IPS-NIHi11 (cell line): ENCODE measurements around the gene ACP5.

Source experiments
- DNase-seq: peaks from one replicate; pipeline ENCODE4 v3.0.0; 2012; ENCODE audit warnings: mixed read lengths, low spot score

Gene ACP5

DNA sequence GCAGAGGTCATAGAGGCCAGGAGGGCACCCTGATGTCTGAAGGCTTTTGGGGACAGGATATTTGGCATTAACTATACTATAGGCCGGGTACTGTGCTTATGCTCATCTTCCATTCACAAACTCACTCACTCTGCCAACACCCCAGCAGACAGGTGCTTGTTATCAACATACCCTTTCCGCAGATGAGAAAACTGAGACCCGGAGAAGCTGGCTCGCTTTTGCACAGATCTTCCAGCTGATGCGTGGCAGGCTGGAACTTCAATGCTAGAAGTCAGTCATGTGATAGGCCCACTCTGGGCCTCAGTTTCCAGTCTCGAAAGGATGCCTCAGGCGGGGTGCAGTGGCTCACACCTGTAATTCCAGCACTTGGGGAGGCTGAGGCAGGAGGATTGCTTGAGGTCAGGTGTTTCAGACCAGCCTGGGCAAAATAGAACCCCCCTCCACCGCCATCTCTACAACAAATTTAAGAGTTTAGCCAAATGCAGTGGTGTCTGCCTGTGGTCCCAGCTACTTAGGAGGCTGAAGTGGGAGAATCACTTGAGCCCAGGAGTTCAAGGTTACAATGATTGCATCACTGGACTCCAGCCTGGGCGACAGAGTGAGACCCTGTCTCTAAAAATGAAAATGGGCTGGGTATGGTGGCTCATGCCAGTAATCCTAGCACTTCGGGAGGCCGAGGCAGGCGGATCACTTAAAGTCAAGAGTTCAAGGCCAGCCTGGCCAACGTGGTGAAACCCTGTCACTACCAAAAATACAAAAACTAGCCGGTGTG lies 29.3 kb downstream of the ACP5 start:
- no peak for DNase-seq

DNA sequence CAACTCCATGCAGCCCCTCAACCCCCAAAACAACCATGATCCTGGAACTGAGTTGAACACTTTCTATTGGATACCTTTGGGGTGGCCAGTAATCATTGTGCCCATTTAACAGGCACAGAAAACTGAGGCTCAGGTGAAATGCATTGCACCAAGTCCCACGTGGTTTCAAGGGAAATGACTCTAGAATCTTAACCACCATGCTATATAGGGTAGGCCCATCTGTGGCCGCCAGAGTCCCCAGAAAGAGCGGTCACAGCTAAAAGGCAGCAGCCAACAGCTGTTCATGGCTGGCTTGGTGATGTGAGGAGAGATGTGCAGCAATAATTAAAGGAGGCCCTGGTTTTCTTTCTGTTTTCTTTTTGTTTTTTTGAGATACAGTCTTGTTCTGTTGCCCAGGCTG lies 36.2 kb downstream of the ACP5 start:
- DNase-seq = no peak

DNA sequence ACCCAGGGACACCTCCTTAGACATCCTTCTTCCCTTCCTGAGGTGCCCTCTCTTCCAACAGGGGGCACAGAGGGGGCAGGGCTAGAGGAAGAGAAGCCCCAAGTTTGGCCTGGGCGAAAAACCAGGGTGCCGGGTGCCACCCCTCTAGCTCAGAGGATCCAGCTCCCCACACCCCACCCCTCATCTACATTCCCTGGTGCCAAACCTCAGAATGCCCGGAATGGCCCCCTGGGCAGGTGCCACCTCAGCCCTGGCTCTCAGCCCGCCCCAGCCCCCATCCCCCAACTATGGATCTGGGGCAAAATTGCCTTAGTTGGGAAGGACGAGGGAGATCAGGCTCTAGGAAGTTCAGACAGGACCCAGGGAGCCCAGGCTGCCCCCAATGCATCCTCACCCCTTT lies 36.8 kb downstream of the ACP5 start:
- DNase-seq = no peak

DNA sequence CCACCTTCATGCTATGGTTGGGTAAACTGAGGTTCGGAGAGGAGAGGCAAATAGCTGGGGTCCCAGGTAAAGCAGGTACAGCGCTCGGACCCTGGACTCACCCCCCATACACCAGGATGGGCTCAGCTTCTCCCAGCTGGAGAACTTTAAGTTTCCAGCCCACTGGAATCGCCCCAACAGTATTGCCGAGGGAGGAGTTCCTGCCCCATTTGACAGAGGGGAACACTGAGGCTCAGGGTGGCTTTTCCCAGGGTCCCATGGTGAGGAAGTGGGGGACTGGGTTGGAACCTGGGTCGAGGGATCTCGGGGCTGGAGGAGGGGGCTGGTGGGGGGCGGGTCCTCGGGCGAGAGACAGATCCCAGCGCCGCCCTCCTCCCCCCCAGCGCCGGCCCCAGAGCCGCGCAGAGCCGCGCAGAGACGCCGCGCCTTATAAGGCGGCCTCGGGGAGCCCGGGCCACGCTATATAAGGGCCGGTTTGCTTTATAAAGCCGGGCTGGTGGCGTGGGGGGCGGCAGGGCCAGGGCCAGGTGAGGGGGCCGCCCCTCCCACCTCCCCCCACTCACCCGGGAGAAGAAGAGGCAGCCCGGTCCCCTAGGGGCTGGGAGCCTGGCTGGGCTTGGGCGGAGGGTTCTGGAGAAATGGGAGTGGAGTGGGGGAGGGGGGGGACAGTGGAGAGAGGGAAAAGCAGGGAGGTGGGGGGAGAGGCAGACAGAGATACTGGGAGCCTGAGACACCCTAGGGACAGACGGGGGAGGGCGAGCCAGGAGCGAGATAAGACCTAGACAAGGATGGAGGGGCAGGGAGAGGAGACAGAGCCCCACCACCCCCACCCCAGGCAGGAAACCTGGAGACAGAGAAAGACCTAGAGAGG lies 37.7 kb downstream of the ACP5 start:
- DNase-seq = peak; percentile 80

DNA sequence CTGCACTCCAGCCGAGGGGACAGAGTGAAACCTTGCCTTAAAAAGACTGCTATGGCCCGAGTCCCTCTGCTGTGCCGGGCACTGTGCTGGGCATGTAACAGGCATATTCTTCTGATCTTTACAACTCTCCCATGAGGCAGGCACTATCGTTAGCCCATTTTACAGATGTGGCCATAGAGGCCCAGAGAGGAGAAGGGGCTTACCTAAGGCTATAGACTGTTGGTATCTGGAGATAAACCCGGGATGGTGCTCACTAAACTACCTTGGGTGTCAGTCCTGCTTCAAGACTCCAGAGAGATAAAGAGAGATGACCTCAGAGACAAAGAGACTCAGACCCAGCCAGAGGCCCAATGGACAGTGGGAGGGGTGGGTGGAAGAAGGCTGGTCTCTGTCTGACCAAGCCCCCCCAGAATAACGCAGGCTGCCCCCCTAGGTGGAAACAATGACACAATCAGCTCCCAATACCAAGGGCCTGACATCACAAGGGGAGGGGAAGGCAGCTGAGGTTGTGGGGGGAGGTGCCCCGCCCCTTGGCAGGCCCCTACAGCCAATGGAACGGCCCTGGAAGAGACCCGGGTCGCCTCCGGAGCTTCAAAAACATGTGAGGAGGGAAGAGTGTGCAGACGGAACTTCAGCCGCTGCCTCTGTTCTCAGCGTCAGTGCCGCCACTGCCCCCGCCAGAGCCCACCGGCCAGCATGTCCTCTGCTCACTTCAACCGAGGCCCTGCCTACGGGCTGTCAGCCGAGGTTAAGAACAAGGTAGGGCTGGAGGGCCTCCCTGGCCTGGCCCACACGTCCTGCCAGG lies 39.0 kb downstream of the ACP5 start, which contains the start of gene CNN1:
CNN1 (plus strand) TSS at position 620 of the 805 bp plus-strand sequence; CDS start at position 697, 77 bp downstream.
- peak; percentile 85 for DNase-seq

DNA sequence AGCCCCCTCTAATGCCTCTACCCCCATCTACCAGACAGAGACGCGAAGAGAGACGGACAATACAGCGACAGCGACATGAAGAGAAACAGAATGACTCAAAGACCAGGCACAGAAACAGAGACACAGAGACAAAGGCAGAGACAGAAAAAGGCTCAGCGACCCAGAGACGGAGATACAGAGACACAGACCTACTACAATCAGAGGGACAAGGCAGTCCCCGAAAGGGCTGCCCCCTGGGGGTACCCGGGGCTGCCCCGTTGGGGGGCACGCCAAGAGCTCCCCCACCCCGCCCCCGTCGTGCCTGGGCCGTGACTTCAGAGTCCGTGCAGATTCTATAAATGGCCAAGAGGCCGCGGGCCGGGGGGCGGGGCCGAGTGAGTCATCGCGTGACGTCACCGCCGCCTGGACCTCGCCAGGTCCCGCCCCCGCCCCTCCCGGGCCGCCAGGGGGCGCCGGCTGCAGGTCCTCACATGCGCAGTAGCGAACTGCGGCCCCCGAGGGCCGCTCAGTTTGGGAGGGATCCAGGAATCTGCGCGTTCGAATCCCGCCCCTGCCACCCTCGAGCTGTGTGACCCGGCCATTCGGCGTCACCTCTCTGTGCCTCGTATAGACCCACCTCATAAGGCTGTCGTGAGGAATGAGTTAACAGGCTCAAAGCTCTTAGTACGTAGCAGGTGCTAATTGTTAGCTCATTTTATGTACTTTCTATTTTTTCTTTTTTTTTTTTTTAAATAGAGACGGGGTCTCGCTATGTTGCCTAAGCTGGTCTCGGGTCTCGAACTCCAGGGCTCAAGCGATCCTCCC lies 41.5 kb downstream of the ACP5 start:
- DNase-seq = peak; percentile 91

DNA sequence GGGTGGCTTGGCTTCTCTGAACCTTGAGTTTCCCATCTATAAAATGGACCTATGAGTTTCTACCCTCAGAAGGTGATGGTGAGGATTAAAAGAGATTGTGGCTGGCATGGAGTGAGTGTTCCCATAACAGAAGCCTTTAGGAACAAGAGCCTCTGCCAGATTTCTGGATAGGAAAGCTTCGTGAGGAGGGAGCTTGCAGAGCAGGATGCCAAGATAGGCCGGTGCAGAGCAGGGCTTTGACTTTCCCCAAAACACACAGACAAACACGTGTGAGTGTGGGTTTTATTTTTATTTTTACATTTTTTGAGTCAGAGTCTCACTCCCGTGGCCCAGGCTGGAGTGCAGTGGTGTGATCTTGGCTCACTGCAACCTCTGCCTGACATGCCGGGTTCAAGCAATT lies 42.5 kb downstream of the ACP5 start:
- no peak for DNase-seq

DNA sequence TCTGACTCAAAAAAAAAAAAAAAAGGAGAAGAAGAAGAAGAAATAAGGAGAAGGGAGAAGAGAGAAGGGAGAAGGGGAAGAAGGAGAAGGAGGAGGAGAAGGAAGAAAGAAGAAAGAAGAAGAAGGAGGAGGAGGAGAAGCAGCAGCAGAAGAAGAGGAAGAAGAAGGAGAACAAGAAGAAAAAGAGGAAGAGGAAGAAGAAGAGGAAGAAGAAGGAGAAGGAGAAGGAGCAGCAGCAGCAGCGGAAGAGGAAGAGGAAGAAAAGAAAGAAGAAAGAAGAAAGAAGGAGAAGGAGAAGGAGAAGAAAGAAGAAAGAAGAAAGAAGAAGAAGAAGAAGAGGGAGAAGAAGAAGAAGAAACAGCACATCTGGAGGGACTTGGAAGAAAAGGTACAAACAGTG lies 42.9 kb downstream of the ACP5 start:
- DNase-seq = no peak

DNA sequence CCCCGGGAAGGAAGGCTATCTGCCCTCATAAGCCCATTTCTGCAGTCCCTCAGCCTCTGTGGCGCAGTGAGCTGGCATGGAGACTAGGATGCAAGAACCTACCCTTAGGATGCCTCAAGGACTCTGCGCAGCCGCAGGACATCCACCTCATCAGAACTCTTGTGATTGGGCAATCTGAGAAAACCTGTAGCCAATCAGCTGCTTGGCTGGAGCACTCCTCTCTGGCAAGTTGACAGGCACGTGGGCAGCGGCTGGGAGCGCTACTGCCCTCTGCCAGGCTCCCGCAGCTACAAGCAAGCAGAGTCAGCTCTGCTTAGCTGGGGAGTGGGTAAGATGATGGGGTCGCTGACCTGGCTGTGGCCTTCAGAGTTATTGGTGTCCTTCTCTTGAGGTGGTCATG lies 47.0 kb downstream of the ACP5 start:
- DNase-seq = peak; percentile 89

DNA sequence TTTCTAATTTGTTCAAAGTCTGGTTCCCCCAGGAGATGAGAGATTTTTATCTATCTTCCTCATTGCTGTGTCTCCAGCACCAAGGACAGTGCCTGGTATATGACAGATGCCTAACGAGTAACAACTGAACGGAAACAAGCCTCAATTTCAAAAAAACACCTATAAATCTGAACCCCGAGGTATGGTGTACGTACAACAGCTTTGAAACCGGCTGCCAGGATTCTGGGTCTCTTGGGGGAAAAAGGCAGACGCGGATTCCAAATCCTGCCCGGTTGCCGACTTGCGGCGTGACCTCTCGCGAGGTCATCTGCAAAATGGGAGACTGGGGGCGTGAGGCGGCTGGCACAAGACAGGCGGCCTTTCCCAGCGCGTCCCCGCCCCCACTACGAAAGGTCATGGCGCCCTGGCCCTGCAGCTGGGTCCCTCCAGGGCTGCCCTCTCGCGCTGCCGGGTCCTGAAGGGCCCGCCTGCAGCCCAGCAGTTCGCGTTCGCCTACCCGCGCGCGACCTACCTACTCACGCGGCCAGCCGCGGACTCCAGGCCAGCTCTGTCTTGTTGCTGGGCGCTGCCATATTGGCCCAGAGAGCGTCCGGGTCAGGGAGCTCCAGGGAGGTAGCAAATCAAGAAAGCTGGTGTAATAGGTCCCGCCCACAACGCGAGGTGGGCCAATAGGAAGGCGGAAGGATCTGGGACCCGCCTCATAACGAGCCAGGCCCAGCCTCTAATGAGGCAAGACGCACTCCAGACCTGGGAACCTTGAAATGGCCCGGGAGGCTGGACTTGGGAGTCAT lies 48.7 kb downstream of the ACP5 start, which contains the start of gene ECSIT:
ECSIT (minus strand) TSS at position 584 of the 791 bp plus-strand sequence. CDS start 9,964 bp downstream, outside the sequence.
- peak; percentile 90 for DNase-seq
